AG08395 (cell line): ENCODE data around the gene NNMT.
"Not testable (repeated sequence)": the region's sequence is repeated elsewhere in the genome, so short reads cannot be mapped to it uniquely, and the experiment has no call there.

Experiments used
- DNase-seq: peaks from one replicate; pipeline ENCODE4 v3.0.0; 2012; ENCODE audit warnings: mixed read lengths, low spot score

NNMT gene

GRCh38 chr11:114310095-114310494 lies 13.9 kb downstream of the NNMT start:
- DNase-seq: no peak

- no peak for DNase-seq
Observed at GRCh38 chr11:114311946-114312345, 15.7 kb downstream of the NNMT start.

- DNase-seq: no peak
Observed at GRCh38 chr11:114314096-114314495, 17.9 kb downstream of the NNMT start.

- no peak for DNase-seq
Observed at GRCh38 chr11:114315749-114316368, 19.7 kb downstream of the NNMT start.

GRCh38 chr11:114316980-114317786 lies 21.0 kb downstream of the NNMT start:
- no peak for DNase-seq

GRCh38 chr11:114317787-114318137 lies 21.6 kb downstream of the NNMT start:
- peak; percentile 43 for DNase-seq

GRCh38 chr11:114318361-114318760 lies 22.2 kb downstream of the NNMT start:
- DNase-seq: no peak

- no peak for DNase-seq
Observed at GRCh38 chr11:114319716-114320328, 23.6 kb downstream of the NNMT start.

GRCh38 chr11:114321621-114322257 lies 25.5 kb downstream of the NNMT start:
- DNase-seq: peak; percentile 76

GRCh38 chr11:114322934-114323333 lies 26.7 kb downstream of the NNMT start:
- DNase-seq: no peak

GRCh38 chr11:114326151-114326550 lies 30.0 kb downstream of the NNMT start:
- no peak for DNase-seq

- no peak for DNase-seq
Observed at GRCh38 chr11:114326776-114327175, 30.6 kb downstream of the NNMT start.

- no peak for DNase-seq
Observed at GRCh38 chr11:114330373-114330772, 34.2 kb downstream of the NNMT start.

- peak; percentile 64 for DNase-seq
Observed at GRCh38 chr11:114340311-114341131, 44.3 kb downstream of the NNMT start.

GRCh38 chr11:114341667-114342066 lies 45.5 kb downstream of the NNMT start:
- not testable (repeated sequence) for DNase-seq

- no peak for DNase-seq
Observed at GRCh38 chr11:114342476-114342875, 46.3 kb downstream of the NNMT start.

GRCh38 chr11:114343020-114343419 lies 46.8 kb downstream of the NNMT start:
- DNase-seq: no peak

GRCh38 chr11:114343493-114343892 lies 47.3 kb downstream of the NNMT start:
- DNase-seq: no peak

GRCh38 chr11:114344494-114344893 lies 48.3 kb downstream of the NNMT start:
- no peak for DNase-seq

- DNase-seq: no peak
Observed at GRCh38 chr11:114345575-114346222, 49.5 kb downstream of the NNMT start.

GRCh38 chr11:114346709-114347141 lies 50.5 kb downstream of the NNMT start:
- DNase-seq: no peak
